Progenitor cell of endocrine pancreas (in vitro differentiated cells): ENCODE data around the gene GRIP1. TPM values are rescaled to one million over a fixed set of nuclear protein-coding genes. Genes with fewer than 3 reads are reported as not detected.
A peak's percentile ranks its signal among the peaks of the same experiment; 100 is the strongest.

Source experiments
- DNase-seq: peaks from one replicate; pipeline ENCODE4 v3.0.0; 2021; ENCODE audit warnings: low spot score; ENCODE audit not compliant: unreplicated experiment
- H3K27ac Mint-ChIP-seq: 2 replicates; pipeline ENCODE4 v1.8.0; 2021; ENCODE audit warnings: mild to moderate bottlenecking, moderate library complexity, mixed read lengths
- H3K27me3 Mint-ChIP-seq: 2 replicates; pipeline ENCODE4 v1.8.0; 2021; ENCODE audit warnings: mixed read lengths
- H3K36me3 Mint-ChIP-seq: 2 replicates; pipeline ENCODE4 v1.8.0; 2022; ENCODE audit warnings: mixed read lengths; ENCODE audit not compliant: insufficient read depth
- H3K4me1 Mint-ChIP-seq: 2 replicates; pipeline ENCODE4 v1.8.0; 2021; ENCODE audit warnings: low read depth, mixed read lengths
- H3K4me3 Mint-ChIP-seq: 2 replicates; pipeline ENCODE4 v1.8.0; 2021; ENCODE audit warnings: low read depth, mild to moderate bottlenecking, moderate library complexity, mixed read lengths
- H3K9me3 Mint-ChIP-seq: 2 replicates; pipeline ENCODE4 v1.8.0; 2021; ENCODE audit warnings: low read depth, mixed read lengths
- CTCF ChIP-seq: fragments of 200-600 bp; sonication (generic); IDR thresholded peaks from one replicate; pipeline ENCODE4 v1.5.0; 2021; ENCODE audit warnings: antibody characterized with exemption, mild to moderate bottlenecking; ENCODE audit not compliant: unreplicated experiment
- total RNA-seq: library from RNA; stranded (reverse); gene quantifications from 2 replicates; pipeline ENCODE4 v1.2.1, GENCODE V29; 2021

Gene GRIP1
- total RNA-seq, 1 donor from 2014 or later: 41.3 TPM

GRCh38 chr12:66541426-66541825 is 137.4 kb downstream of the GRIP1 start:
- no peak for DNase-seq
- Mint-ChIP-seq H3K4me1 (peaks cover 11% of the 10 kb centered on the region), H3K4me3 (no peak overlapping the region), H3K36me3 (peaks cover 1% of the 10 kb centered on the region), H3K27ac (no peak overlapping the region), H3K27me3 (no peaks in the 10 kb centered on the region), H3K9me3 (no peaks in the 10 kb centered on the region)
- TF ChIP-seq CTCF: no peak

- no peaks in the 10 kb centered on the region for H3K27me3 Mint-ChIP-seq
- peaks cover 1% of the 10 kb centered on the region for H3K36me3 Mint-ChIP-seq
- no peak for TF ChIP-seq CTCF
- H3K4me1 Mint-ChIP-seq: peaks cover 9% of the 10 kb centered on the region
- H3K4me3 Mint-ChIP-seq: no peak overlapping the region
- DNase-seq: no peak
- H3K9me3 Mint-ChIP-seq: no peaks in the 10 kb centered on the region
- H3K27ac Mint-ChIP-seq: peak overlapping the region; percentile 25
Observed at GRCh38 chr12:66539431-66539830, 139.4 kb downstream of the GRIP1 start.

- H3K4me1 Mint-ChIP-seq: peaks cover 9% of the 10 kb centered on the region
- TF ChIP-seq CTCF: no peak
- DNase-seq: no peak
- no peaks in the 10 kb centered on the region for H3K27me3 Mint-ChIP-seq
- H3K27ac Mint-ChIP-seq: no peak overlapping the region
- peaks cover 1% of the 10 kb centered on the region for H3K36me3 Mint-ChIP-seq
- no peaks in the 10 kb centered on the region for H3K9me3 Mint-ChIP-seq
- H3K4me3 Mint-ChIP-seq: no peak overlapping the region
Observed at GRCh38 chr12:66538970-66539369, 139.9 kb downstream of the GRIP1 start.

- peaks cover 1% of the 10 kb centered on the region for H3K36me3 Mint-ChIP-seq
- no peak for TF ChIP-seq CTCF
- no peak for DNase-seq
- no peaks in the 10 kb centered on the region for H3K9me3 Mint-ChIP-seq
- H3K4me3 Mint-ChIP-seq: no peak overlapping the region
- no peaks in the 10 kb centered on the region for H3K27me3 Mint-ChIP-seq
- H3K4me1 Mint-ChIP-seq: peaks cover 9% of the 10 kb centered on the region
- H3K27ac Mint-ChIP-seq: no peak overlapping the region
Observed at GRCh38 chr12:66537876-66538275, 141.0 kb downstream of the GRIP1 start.

GRCh38 chr12:66533767-66534166 is 145.1 kb downstream of the GRIP1 start:
- DNase-seq: no peak
- Mint-ChIP-seq H3K4me1 (no peaks in the 10 kb centered on the region), H3K36me3 (peaks cover 6% of the 10 kb centered on the region), H3K27ac (no peak overlapping the region), H3K4me3 (no peak overlapping the region), H3K9me3 (peaks cover 5% of the 10 kb centered on the region), H3K27me3 (no peaks in the 10 kb centered on the region)
- no peak for TF ChIP-seq CTCF

- peaks cover 16% of the 10 kb centered on the region for H3K36me3 Mint-ChIP-seq
- H3K9me3 Mint-ChIP-seq: peaks cover 10% of the 10 kb centered on the region
- DNase-seq: no peak
- H3K4me1 Mint-ChIP-seq: no peaks in the 10 kb centered on the region
- no peak overlapping the region for H3K27ac Mint-ChIP-seq
- H3K4me3 Mint-ChIP-seq: no peak overlapping the region
- H3K27me3 Mint-ChIP-seq: no peaks in the 10 kb centered on the region
- no peak for TF ChIP-seq CTCF
Observed at GRCh38 chr12:66531766-66532165, 147.1 kb downstream of the GRIP1 start.
